ENCODE results near the gene PLSCR4. TPM values are rescaled to one million over a fixed set of nuclear protein-coding genes. Genes with fewer than 3 reads are reported as not detected.

Gene PLSCR4
- total and polyA plus RNA-seq, 2 donors (not counting 3 experiments of a cell fraction or from before 2014, with no cell fraction given), result 81.5 to 91.7 TPM

- peaks cover 34% of the 10 kb centered on the region for H3K4me1 ChIP-seq (ENCODE audit: control insufficient read depth, extremely low read depth, insufficient read depth, low read length)
- no peak overlapping the region for H3K4me3 ChIP-seq (replicated peaks in 1 of 3; ENCODE audit: insufficient read depth in 1 of 3, low read depth in 1 of 3, low read length in 3 of 3)
- peak overlapping the region; percentile 32 for H3K27ac ChIP-seq (ENCODE audit: insufficient read depth, low read depth, low read length)
- H3K9me1 ChIP-seq (replicated peaks; ENCODE audit: control insufficient read depth, extremely low read depth, insufficient read depth, low read length), result no peaks in the 10 kb centered on the region
- no peak overlapping the region for H2AFZ ChIP-seq (ENCODE audit: low read depth, low read length)
- DNase-seq (ENCODE audit: low read depth, low spot score) (no peak), FAIRE-seq (no peak)
- ChIA-PET POLR2A (no interaction called here), CTCF (interaction anchor here (1.8 to 2.4 kb wide), 2 partner anchors 28 to 110 kb away, joined by 9 to 12 read pairs; no protein-coding TSS in a partner anchor)
- BruUV-seq (replicated peaks), result no TSS peak
- H3K36me3 ChIP-seq (ENCODE audit: control insufficient read depth in 2 of 2, extremely low read depth in 1 of 2, insufficient read depth in 2 of 2, low read length in 2 of 2), result peaks cover 2 to 11% of the 10 kb centered on the region in 2 experiments
- no peak overlapping the region for H3K9ac ChIP-seq (replicated peaks; ENCODE audit: extremely low read depth, insufficient read depth, low read length)
- H3K9me3 ChIP-seq (replicated peaks; ENCODE audit: control insufficient read depth, insufficient read depth, low read length), result no peaks in the 10 kb centered on the region
- no peaks in the 10 kb centered on the region for H3K79me2 ChIP-seq (ENCODE audit: control insufficient read depth, insufficient read depth, low read length)
- TF ChIP-seq POLR2A (IDR thresholded peaks at IDR 0.05; ENCODE audit: low read depth, low read length) (no peak), GATA2 (IDR thresholded peaks at IDR 0.05; ENCODE audit: insufficient read depth, insufficient read length, low read depth, low read length) (peak; percentile 60)
- H3K4me2 ChIP-seq (ENCODE audit: insufficient read depth, low read length), result peak overlapping the region; percentile 62
- dilution Hi-C loops (cut with MboI; ENCODE audit: extremely low pct_ligation_motif_present, low sequenced_read_pairs), result no loop called here
- no peaks in the 10 kb centered on the region for H3K27me3 ChIP-seq (ENCODE audit: control insufficient read depth in 2 of 2, insufficient read depth in 2 of 2, low read length in 2 of 2)
- no peaks in the 10 kb centered on the region for H4K20me1 ChIP-seq (replicated peaks; ENCODE audit: control insufficient read depth, extremely low read depth, insufficient read depth, low read length)
- intact Hi-C loops (cut with micrococcal nuclease), result no loop called here
Measured at GRCh38 chr3:146217324-146217723, 33.6 kb downstream of the PLSCR4 start.

- Histone ChIP-seq H3K4me2 (ENCODE audit: insufficient read depth, low read length) (no peak overlapping the region), H3K9me3 (replicated peaks; ENCODE audit: control insufficient read depth, insufficient read depth, low read length) (no peaks in the 10 kb centered on the region), H3K4me3 (replicated peaks in 1 of 3; ENCODE audit: insufficient read depth in 1 of 3, low read depth in 1 of 3, low read length in 3 of 3) (no peak overlapping the region), H3K4me1 (ENCODE audit: control insufficient read depth, extremely low read depth, insufficient read depth, low read length) (peaks cover 17% of the 10 kb centered on the region), H3K9ac (replicated peaks; ENCODE audit: extremely low read depth, insufficient read depth, low read length) (no peak overlapping the region), H4K20me1 (replicated peaks; ENCODE audit: control insufficient read depth, extremely low read depth, insufficient read depth, low read length) (no peaks in the 10 kb centered on the region), H3K27me3 (ENCODE audit: control insufficient read depth in 2 of 2, insufficient read depth in 2 of 2, low read length in 2 of 2) (no peaks in the 10 kb centered on the region), H2AFZ (ENCODE audit: low read depth, low read length) (no peak overlapping the region), H3K79me2 (ENCODE audit: control insufficient read depth, insufficient read depth, low read length) (no peaks in the 10 kb centered on the region), H3K9me1 (replicated peaks; ENCODE audit: control insufficient read depth, extremely low read depth, insufficient read depth, low read length) (no peaks in the 10 kb centered on the region), H3K27ac (ENCODE audit: insufficient read depth, low read depth, low read length) (no peak overlapping the region), H3K36me3 (ENCODE audit: control insufficient read depth in 2 of 2, extremely low read depth in 1 of 2, insufficient read depth in 2 of 2, low read length in 2 of 2) (peaks cover 6 to 11% of the 10 kb centered on the region in 2 experiments)
- CTCF ChIA-PET, result interaction anchor here (1.7 kb wide), 1 partner anchor 112 kb away, joined by 8 read pairs; no protein-coding TSS in a partner anchor
- DNase-seq (ENCODE audit: low read depth, low spot score) (no peak), FAIRE-seq (no peak)
- POLR2A ChIA-PET, result no interaction called here
- intact Hi-C loops (cut with micrococcal nuclease) (no loop called here), dilution Hi-C loops (cut with MboI; ENCODE audit: extremely low pct_ligation_motif_present, low sequenced_read_pairs) (no loop called here)
- TF ChIP-seq EZH2 (IDR thresholded peaks at IDR 0.05; ENCODE audit: borderline replicate concordance, low read depth, low read length, severe bottlenecking) (no peak), POLR2A (IDR thresholded peaks at IDR 0.05; ENCODE audit: low read depth, low read length) (no peak), MYC (IDR thresholded peaks at IDR 0.05; ENCODE audit: low read depth, low read length) (no peak), JUN (IDR thresholded peaks at IDR 0.05; ENCODE audit: borderline replicate concordance, insufficient read depth, insufficient read length, low read depth) (no peak), FOS (IDR thresholded peaks at IDR 0.05; ENCODE audit: borderline replicate concordance, insufficient read depth, low read length) (no peak), MAX (IDR thresholded peaks at IDR 0.05; ENCODE audit: insufficient read depth, insufficient read length) (no peak), CTCF (IDR thresholded peaks at IDR 0.05; ENCODE audit: extremely low read depth in 1 of 2, insufficient read depth in 1 of 2, low read depth in 1 of 2, low read length in 2 of 2) (no peak)
- no TSS peak for BruUV-seq (replicated peaks)
Measured at GRCh38 chr3:146214493-146214892, 36.4 kb downstream of the PLSCR4 start.
